ENCODE results near the gene IPO9. TPM values are rescaled to one million over a fixed set of nuclear protein-coding genes. Genes with fewer than 3 reads are reported as not detected.

Gene IPO9
- total RNA-seq, 2 experiments from 2014 or later = 64.6 to 67.5 TPM

DNA sequence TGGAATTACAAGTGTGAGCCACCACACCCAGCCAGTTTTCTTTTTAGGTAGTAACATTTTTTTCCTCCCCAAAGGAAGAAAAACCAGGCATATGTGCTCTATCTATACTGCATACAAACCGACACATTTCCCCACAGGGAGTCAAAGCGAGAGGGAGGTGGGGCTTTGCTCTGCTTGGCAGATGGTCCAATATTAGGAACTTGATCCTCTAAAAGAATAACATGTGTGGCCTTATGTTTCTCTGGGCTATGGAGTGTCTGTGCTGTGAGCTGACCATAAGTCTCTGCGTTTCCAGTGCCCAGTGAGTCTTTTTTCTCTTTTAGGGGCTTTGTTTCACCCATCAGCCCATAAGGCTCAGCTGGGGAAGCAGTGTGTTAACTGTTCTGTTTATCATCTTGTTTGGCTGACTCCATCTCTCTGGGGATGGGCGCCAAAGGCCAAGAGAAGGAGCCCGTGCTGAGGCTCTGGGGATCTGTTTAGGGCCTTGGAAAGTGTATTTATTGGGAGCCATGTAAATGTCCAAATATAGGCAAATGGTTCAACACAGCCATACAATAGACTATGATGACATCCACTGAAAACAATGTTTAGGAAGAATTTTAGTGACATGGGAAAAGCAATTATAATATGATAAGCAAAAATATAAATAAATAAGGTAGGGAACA lies 97.2 kb downstream of the IPO9 start:
- intact Hi-C loops (cut with micrococcal nuclease) = no loop called here
- ATAC-seq (no peak), DNase-seq (no peak)
- Mint-ChIP-seq H3K36me3 (ENCODE audit: low read depth) (no peaks in the 10 kb centered on the region), H3K27ac (no peak overlapping the region), H3K9me3 (no peaks in the 10 kb centered on the region), H3K27me3 (peaks cover 15% of the 10 kb centered on the region), H3K4me1 (ENCODE audit: low read depth) (no peaks in the 10 kb centered on the region), H3K4me3 (no peak overlapping the region)
- CTCF ChIA-PET = interaction anchor here (1.4 kb wide), 1 partner anchor 30 kb away, joined by 6 read pairs; no protein-coding TSS in a partner anchor
- POLR2A ChIA-PET = no interaction called here
- TF ChIP-seq, protein P1, sequence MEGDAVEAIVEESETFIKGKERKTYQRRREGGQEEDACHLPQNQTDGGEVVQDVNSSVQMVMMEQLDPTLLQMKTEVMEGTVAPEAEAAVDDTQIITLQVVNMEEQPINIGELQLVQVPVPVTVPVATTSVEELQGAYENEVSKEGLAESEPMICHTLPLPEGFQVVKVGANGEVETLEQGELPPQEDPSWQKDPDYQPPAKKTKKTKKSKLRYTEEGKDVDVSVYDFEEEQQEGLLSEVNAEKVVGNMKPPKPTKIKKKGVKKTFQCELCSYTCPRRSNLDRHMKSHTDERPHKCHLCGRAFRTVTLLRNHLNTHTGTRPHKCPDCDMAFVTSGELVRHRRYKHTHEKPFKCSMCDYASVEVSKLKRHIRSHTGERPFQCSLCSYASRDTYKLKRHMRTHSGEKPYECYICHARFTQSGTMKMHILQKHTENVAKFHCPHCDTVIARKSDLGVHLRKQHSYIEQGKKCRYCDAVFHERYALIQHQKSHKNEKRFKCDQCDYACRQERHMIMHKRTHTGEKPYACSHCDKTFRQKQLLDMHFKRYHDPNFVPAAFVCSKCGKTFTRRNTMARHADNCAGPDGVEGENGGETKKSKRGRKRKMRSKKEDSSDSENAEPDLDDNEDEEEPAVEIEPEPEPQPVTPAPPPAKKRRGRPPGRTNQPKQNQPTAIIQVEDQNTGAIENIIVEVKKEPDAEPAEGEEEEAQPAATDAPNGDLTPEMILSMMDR (IDR thresholded peaks at IDR 0.05) = no peak

DNA sequence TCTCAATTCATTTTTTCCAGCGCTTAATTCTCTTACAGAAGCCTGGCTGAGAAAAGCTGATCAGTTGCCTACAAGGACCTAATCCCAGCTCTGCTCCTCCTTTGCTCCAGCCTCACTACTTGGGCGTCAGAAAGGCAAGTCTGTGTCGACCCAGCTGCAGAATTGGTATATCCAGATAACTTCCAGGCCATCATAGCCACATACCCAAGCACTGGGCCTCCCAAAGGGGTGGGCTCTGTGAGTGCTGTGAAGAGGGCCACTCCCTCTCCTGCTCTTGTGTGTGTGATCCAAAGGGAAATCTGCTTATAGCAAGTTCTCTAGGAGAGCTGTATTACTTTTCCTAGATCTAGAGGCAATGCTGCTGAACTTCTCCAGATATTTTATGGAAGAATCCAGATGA lies 99.3 kb downstream of the IPO9 start:
- ChIA-PET CTCF (interaction anchor here (2.4 kb wide), 1 partner anchor 32 kb away, joined by 5 read pairs; no protein-coding TSS in a partner anchor), POLR2A (no interaction called here)
- ATAC-seq (no peak), DNase-seq (no peak)
- H3K27ac Mint-ChIP-seq = no peak overlapping the region
- intact Hi-C loops (cut with micrococcal nuclease) = no loop called here
- no peaks in the 10 kb centered on the region for H3K4me1 Mint-ChIP-seq (ENCODE audit: low read depth)
- H3K9me3 Mint-ChIP-seq = no peaks in the 10 kb centered on the region
- peaks cover 10% of the 10 kb centered on the region for H3K27me3 Mint-ChIP-seq
- TF ChIP-seq, protein P1 (IDR thresholded peaks at IDR 0.05) = no peak
- H3K36me3 Mint-ChIP-seq (ENCODE audit: low read depth) = no peaks in the 10 kb centered on the region
- H3K4me3 Mint-ChIP-seq = no peak overlapping the region

GRCh38 chr1:201930137-201930536 lies 101.2 kb downstream of the IPO9 start:
- DNase-seq (no peak), ATAC-seq (no peak)
- no peaks in the 10 kb centered on the region for H3K4me1 Mint-ChIP-seq (ENCODE audit: low read depth)
- ChIA-PET POLR2A (no interaction called here), CTCF (no interaction called here)
- H3K27ac Mint-ChIP-seq = no peak overlapping the region
- intact Hi-C loops (cut with micrococcal nuclease) = no loop called here
- TF ChIP-seq, protein P1 (IDR thresholded peaks at IDR 0.05) = no peak
- H3K27me3 Mint-ChIP-seq = peaks cover 7% of the 10 kb centered on the region
- H3K9me3 Mint-ChIP-seq = no peaks in the 10 kb centered on the region
- H3K4me3 Mint-ChIP-seq = no peak overlapping the region
- no peaks in the 10 kb centered on the region for H3K36me3 Mint-ChIP-seq (ENCODE audit: low read depth)

- no peak for ATAC-seq
- TF ChIP-seq, protein P1 (IDR thresholded peaks at IDR 0.05) = no peak
- no peak overlapping the region for H3K27ac Mint-ChIP-seq
- CTCF ChIA-PET = interaction anchor here (1.2 kb wide), 1 partner anchor 35 kb away, joined by 5 read pairs; no protein-coding TSS in a partner anchor
- POLR2A ChIA-PET = no interaction called here
- intact Hi-C loops (cut with micrococcal nuclease) = no loop called here
- H3K4me3 Mint-ChIP-seq = no peak overlapping the region
- H3K27me3 Mint-ChIP-seq = peaks cover 3% of the 10 kb centered on the region
- H3K36me3 Mint-ChIP-seq (ENCODE audit: low read depth) = no peaks in the 10 kb centered on the region
- DNase-seq = no peak
- no peaks in the 10 kb centered on the region for H3K4me1 Mint-ChIP-seq (ENCODE audit: low read depth)
- no peaks in the 10 kb centered on the region for H3K9me3 Mint-ChIP-seq
Measured at GRCh38 chr1:201930803-201931202, 101.8 kb downstream of the IPO9 start.

Small RNA genes lying within 50 kb of the gene (microRNA-seq; reads per million reads assigned to microRNA genes)
- gene MIR1231 (ENCODE audit: borderline microRNAs expressed, borderline replicate concordance) (not detected), gene MIR6739 (ENCODE audit: borderline microRNAs expressed, borderline replicate concordance) (not detected)

Other genes starting within 250 kb of the IPO9 start
- gene SHISA4, start 59.7 kb downstream of the IPO9 start, total RNA-seq = under 1 TPM in 1 of 2 experiments, not detected in 1; 0.47 TPM
- gene LMOD1, start 117.4 kb downstream of the IPO9 start, total RNA-seq = not detected
- gene TIMM17A, start 126.3 kb downstream of the IPO9 start, total RNA-seq = 10 to 100 TPM; 75.8 to 76.8 TPM
- 10 to 100 TPM; 37.8 to 39.5 TPM for gene RNPEP, start 153.5 kb downstream of the IPO9 start, total RNA-seq
- under 1 TPM; 0.25 to 0.27 TPM for gene ELF3, start 181.4 kb downstream of the IPO9 start, total RNA-seq

All from activated CD8-positive, alpha-beta T cell treated with anti-CD3 and anti-CD28 coated beads for 36 hours (primary cell).